Ishikawa (cell line): ENCODE measurements around the gene LIMK2.

Source experiments
- CEBPB ChIP-seq: IDR thresholded peaks from 2 replicates; pipeline ENCODE4 v1.6.1; 2012
- CREB1 ChIP-seq: IDR thresholded peaks from 2 replicates; pipeline ENCODE4 v1.6.1; 2012; ENCODE audit warnings: low read depth
- EP300 ChIP-seq: IDR thresholded peaks from 2 replicates; pipeline ENCODE4 v1.6.1; 2012; ENCODE audit warnings: borderline replicate concordance
- NFIC ChIP-seq: IDR thresholded peaks from 2 replicates; pipeline ENCODE4 v1.6.1; 2012
- RAD21 ChIP-seq: IDR thresholded peaks from 2 replicates; pipeline ENCODE4 v1.6.1; 2012; ENCODE audit warnings: low read depth
- REST ChIP-seq: IDR thresholded peaks from 2 replicates; pipeline ENCODE4 v1.6.1; 2012; ENCODE audit warnings: low read depth, mild to moderate bottlenecking
- TAF1 ChIP-seq: IDR thresholded peaks from 2 replicates; pipeline ENCODE4 v1.6.1; 2012; ENCODE audit warnings: low read depth, mild to moderate bottlenecking
- TCF12 ChIP-seq: IDR thresholded peaks from 2 replicates; pipeline ENCODE4 v1.6.1; 2012; ENCODE audit warnings: low read depth
- TEAD4 ChIP-seq: IDR thresholded peaks from 2 replicates; pipeline ENCODE4 v1.6.1; 2012
- ZBTB7A ChIP-seq: IDR thresholded peaks from 2 replicates; pipeline ENCODE4 v1.6.1; 2012; ENCODE audit warnings: low read depth
- TF ChIP-seq, protein P1 (sequence below): IDR thresholded peaks from 2 replicates; pipeline ENCODE4 v1.6.1; 2012
- TF ChIP-seq, protein P2 (sequence below): IDR thresholded peaks from 2 replicates; pipeline ENCODE4 v1.6.1; 2012

- TF ChIP-seq CREB1 = no peak
- no peak for TF ChIP-seq RAD21
- no peak for TF ChIP-seq EP300
- TF ChIP-seq REST = no peak
- TF ChIP-seq TEAD4 = no peak
- no peak for TF ChIP-seq CEBPB
- no peak for TF ChIP-seq TAF1
- no peak for TF ChIP-seq NFIC
- TF ChIP-seq TCF12 = no peak
- TF ChIP-seq, protein P1, sequence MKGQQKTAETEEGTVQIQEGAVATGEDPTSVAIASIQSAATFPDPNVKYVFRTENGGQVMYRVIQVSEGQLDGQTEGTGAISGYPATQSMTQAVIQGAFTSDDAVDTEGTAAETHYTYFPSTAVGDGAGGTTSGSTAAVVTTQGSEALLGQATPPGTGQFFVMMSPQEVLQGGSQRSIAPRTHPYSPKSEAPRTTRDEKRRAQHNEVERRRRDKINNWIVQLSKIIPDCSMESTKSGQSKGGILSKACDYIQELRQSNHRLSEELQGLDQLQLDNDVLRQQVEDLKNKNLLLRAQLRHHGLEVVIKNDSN = no peak
- TF ChIP-seq, protein P2, sequence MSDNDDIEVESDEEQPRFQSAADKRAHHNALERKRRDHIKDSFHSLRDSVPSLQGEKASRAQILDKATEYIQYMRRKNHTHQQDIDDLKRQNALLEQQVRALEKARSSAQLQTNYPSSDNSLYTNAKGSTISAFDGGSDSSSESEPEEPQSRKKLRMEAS = no peak
- no peak for TF ChIP-seq ZBTB7A
These were observed 3.0 kb downstream of the LIMK2 start for GRCh38 chr22:31215018-31215535.
